Ascending aorta (tissue), 2 donors: ENCODE measurements around the gene GALNT16. TPM values are rescaled to one million over a fixed set of nuclear protein-coding genes. Genes with fewer than 3 reads are reported as not detected.

ENCODE experiments used
- DNase-seq, 2 donors: peaks; one replicate each; pipeline ENCODE4 v3.0.0-alpha.2; 2019; ENCODE audit warnings: low spot score in 2 of 2
- H3K27ac ChIP-seq, 2 donors: fragments of 200-600 bp; sonication (generic); one replicate each; pipeline ENCODE4 v1.5.1; 2016 to 2017; ENCODE audit warnings: mild to moderate bottlenecking in 1 of 2
- H3K27me3 ChIP-seq: fragments of 200-600 bp; sonication (generic); one replicate; pipeline ENCODE4 v1.5.1; 2017
- H3K36me3 ChIP-seq, 2 donors: fragments of 200-600 bp; sonication (generic); one replicate each; pipeline ENCODE4 v1.5.1; 2016
- H3K4me1 ChIP-seq, 2 donors: fragments of 200-600 bp; sonication (generic); one replicate each; pipeline ENCODE4 v1.5.1; 2016 to 2017; ENCODE audit warnings: mild to moderate bottlenecking in 1 of 2
- H3K4me3 ChIP-seq, 2 donors: fragments of 200-600 bp; sonication (generic); one replicate each; pipeline ENCODE4 v1.5.1; 2016 to 2017; ENCODE audit warnings: mild to moderate bottlenecking in 1 of 2
- H3K9me3 ChIP-seq, 2 donors: fragments of 200-600 bp; sonication (generic); one replicate each; pipeline ENCODE4 v1.5.1; 2016
- CTCF ChIP-seq, 3 experiments: fragments of 200-600 bp in 2 of 3; fragments of 450-650 bp in 1 of 3; sonication (generic) in 2 of 3; IDR thresholded peaks; one replicate each; pipeline ENCODE4 v1.5.1; 2016 to 2019; ENCODE audit warnings: antibody characterized with exemption in 3 of 3, mild to moderate bottlenecking in 1 of 3, moderate library complexity in 1 of 3
- intact Hi-C: fragments of 100-400 bp; cut with DNase I; formaldehyde crosslinking; loops from one replicate; pipeline ENCODE4 v1.15.1; 2023
- total RNA-seq: library from RNA; depleted of rRNA; stranded (reverse); fragments of >200 nt; gene quantifications from one replicate; pipeline ENCODE4 v1.1.0, GENCODE V29; 2016

GALNT16 gene
- total RNA-seq, 1 donor from 2014 or later = 38.0 TPM

GRCh38 chr14:69404478-69404877 is 144.5 kb downstream of the GALNT16 start:
- no peak for DNase-seq
- Histone ChIP-seq H3K4me1 (peaks cover 5 to 20% of the 10 kb centered on the region in 2 donors), H3K36me3 (peaks cover 0 to 5% of the 10 kb centered on the region in 2 donors), H3K27me3 (no peaks in the 10 kb centered on the region), H3K27ac (no peak overlapping the region), H3K9me3 (no peaks in the 10 kb centered on the region), H3K4me3 (no peak overlapping the region)
- intact Hi-C loops = no loop called here
- TF ChIP-seq CTCF (IDR thresholded peaks at IDR 0.05) = no peak

GRCh38 chr14:69404883-69405282 is 144.9 kb downstream of the GALNT16 start:
- no peak for DNase-seq
- Histone ChIP-seq H3K27ac (no peak overlapping the region), H3K36me3 (peaks cover 0 to 5% of the 10 kb centered on the region in 2 donors), H3K4me1 (peaks cover under 1 to 16% of the 10 kb centered on the region in 2 donors), H3K9me3 (no peaks in the 10 kb centered on the region), H3K27me3 (no peaks in the 10 kb centered on the region), H3K4me3 (no peak overlapping the region)
- intact Hi-C loops = no loop called here
- no peak for TF ChIP-seq CTCF (IDR thresholded peaks at IDR 0.05)

GRCh38 chr14:69405762-69406161 is 145.8 kb downstream of the GALNT16 start:
- peaks cover 0 to 7% of the 10 kb centered on the region in 2 donors for H3K4me1 ChIP-seq
- DNase-seq = no peak
- no peak for TF ChIP-seq CTCF (IDR thresholded peaks at IDR 0.05)
- no peaks in the 10 kb centered on the region for H3K9me3 ChIP-seq
- H3K4me3 ChIP-seq = no peak overlapping the region
- intact Hi-C loops = no loop called here
- no peak overlapping the region for H3K27ac ChIP-seq
- H3K36me3 ChIP-seq = peaks cover 0 to 5% of the 10 kb centered on the region in 2 donors
- H3K27me3 ChIP-seq = no peaks in the 10 kb centered on the region

Other genes with a start within 250 kb of the GALNT16 start
- gene DCAF5, start 107.0 kb upstream of the GALNT16 start, total RNA-seq = 67.8 TPM
- gene EXD2, start 68.7 kb upstream of the GALNT16 start, total RNA-seq = 17.2 TPM
- 31.1 TPM for gene ERH, start 138.1 kb downstream of the GALNT16 start, total RNA-seq
- gene SLC39A9, start 138.5 kb downstream of the GALNT16 start, total RNA-seq = 26.2 TPM
- not detected for gene PLEKHD1, start 224.6 kb downstream of the GALNT16 start, total RNA-seq